OCI-LY3 (cell line): Measurements from ENCODE around the gene MBP.

ENCODE experiments used
- H2AFZ ChIP-seq: fragments of 200-600, 300-600 bp; shearing (Covaris generic); 2 replicates; pipeline ENCODE4 v1.6.0; 2014; ENCODE audit warnings: antibody characterized with exemption, low read depth, low read length
- H3K27ac ChIP-seq: fragments of 200-600, 300-600 bp; sonication (generic); 2 replicates; pipeline ENCODE4 v1.5.1; 2014; ENCODE audit warnings: mild to moderate bottlenecking, low read length, moderate library complexity, mixed read lengths
- H3K27me3 ChIP-seq: fragments of 200-600, 300-600 bp; sonication (generic); 2 replicates; pipeline ENCODE4 v1.6.1; 2014; ENCODE audit warnings: low read depth, low read length, mixed read lengths
- H3K36me3 ChIP-seq: fragments of 200-600, 300-600 bp; sonication (generic); replicated peaks from 2 replicates; pipeline ENCODE3; 2014; ENCODE audit warnings: low read depth, low read length, mixed read lengths
- H3K4me1 ChIP-seq: fragments of 300-600, 200-600 bp; sonication (generic); 2 replicates; pipeline ENCODE4 v1.6.1; 2014; ENCODE audit warnings: low read length, mixed read lengths
- H3K4me2 ChIP-seq: fragments of 200-600, 300-600 bp; sonication (generic); 2 replicates; pipeline ENCODE4 v1.6.1; 2014; ENCODE audit warnings: low read length, mixed read lengths
- H3K4me3 ChIP-seq: fragments of 300-600, 200-600 bp; sonication (generic); 2 replicates; pipeline ENCODE4 v1.5.1; 2014; ENCODE audit warnings: antibody characterized with exemption, mild to moderate bottlenecking, low read length, moderate library complexity
- H3K79me2 ChIP-seq: fragments of 300-600, 200-600 bp; shearing (Covaris generic); 2 replicates; pipeline ENCODE4 v1.6.1; 2014; ENCODE audit warnings: mild to moderate bottlenecking, low read length, mixed read lengths
- H3K9ac ChIP-seq: fragments of 300-600, 200-600 bp; shearing (Covaris generic); 2 replicates; pipeline ENCODE4 v1.6.0; 2014; ENCODE audit warnings: mild to moderate bottlenecking, low read length, moderate library complexity
- H3K9me3 ChIP-seq: fragments of 200-600, 300-600 bp; shearing (Covaris generic); 2 replicates; pipeline ENCODE4 v1.6.1; 2014; ENCODE audit warnings: low read length, mixed read lengths; ENCODE audit not compliant: insufficient read depth
- H4K20me1 ChIP-seq: fragments of 200-600, 300-600 bp; sonication (generic); 2 replicates; pipeline ENCODE4 v1.6.1; 2016; ENCODE audit warnings: low read length, mixed read lengths; ENCODE audit not compliant: insufficient read depth
- CTCF ChIP-seq: fragments of 200-600, 300-600 bp; sonication (generic); IDR thresholded peaks from 2 replicates; pipeline ENCODE4 v1.5.1; 2014; ENCODE audit warnings: antibody characterized with exemption, low read length, low read depth
- EZH2phosphoT487 ChIP-seq: fragments of 200-600 bp; shearing (Covaris generic); IDR thresholded peaks from 2 replicates; pipeline ENCODE4 v1.6.1; 2018; ENCODE audit warnings: antibody characterized with exemption, mixed run types, low read depth

MBP gene

GRCh38 chr18:77119101-77119850 lies 13.3 kb downstream of the MBP start:
- Histone ChIP-seq H3K36me3 (peaks cover 30% of the 10 kb centered on the region), H2AFZ (no peak overlapping the region), H3K4me1 (peaks cover 23% of the 10 kb centered on the region), H3K79me2 (peaks cover 76% of the 10 kb centered on the region), H3K9ac (no peak overlapping the region), H3K4me2 (no peak overlapping the region), H3K27me3 (no peaks in the 10 kb centered on the region), H3K9me3 (no peaks in the 10 kb centered on the region), H4K20me1 (peaks cover 79% of the 10 kb centered on the region), H3K27ac (no peak overlapping the region), H3K4me3 (no peak overlapping the region)
- TF ChIP-seq EZH2phosphoT487 (no peak), CTCF (no peak)

- no peak overlapping the region for H3K9ac ChIP-seq
- no peak overlapping the region for H3K4me2 ChIP-seq
- H3K9me3 ChIP-seq = no peaks in the 10 kb centered on the region
- no peaks in the 10 kb centered on the region for H3K27me3 ChIP-seq
- no peak overlapping the region for H3K4me3 ChIP-seq
- peaks cover 76% of the 10 kb centered on the region for H3K79me2 ChIP-seq
- peaks cover 18% of the 10 kb centered on the region for H3K4me1 ChIP-seq
- TF ChIP-seq CTCF (no peak), EZH2phosphoT487 (no peak)
- H4K20me1 ChIP-seq = peaks cover 81% of the 10 kb centered on the region
- H2AFZ ChIP-seq = no peak overlapping the region
- H3K27ac ChIP-seq = no peak overlapping the region
- peaks cover 33% of the 10 kb centered on the region for H3K36me3 ChIP-seq
These were observed 14.1 kb downstream of the MBP start for GRCh38 chr18:77118256-77119090.

- peaks cover 69% of the 10 kb centered on the region for H4K20me1 ChIP-seq
- peaks cover 33% of the 10 kb centered on the region for H3K36me3 ChIP-seq
- H3K4me2 ChIP-seq = no peak overlapping the region
- no peaks in the 10 kb centered on the region for H3K27me3 ChIP-seq
- H3K4me1 ChIP-seq = peaks cover 16% of the 10 kb centered on the region
- H3K79me2 ChIP-seq = peaks cover 61% of the 10 kb centered on the region
- no peak overlapping the region for H3K27ac ChIP-seq
- no peak overlapping the region for H3K9ac ChIP-seq
- H3K9me3 ChIP-seq = no peaks in the 10 kb centered on the region
- H3K4me3 ChIP-seq = no peak overlapping the region
- H2AFZ ChIP-seq = no peak overlapping the region
- TF ChIP-seq EZH2phosphoT487 = no peak
- TF ChIP-seq CTCF = no peak
These were observed 16.1 kb downstream of the MBP start for GRCh38 chr18:77116201-77117080.
